Naive thymus-derived CD4-positive, alpha-beta T cell (primary cell): ENCODE results near the gene AKAP13. TPM values are rescaled to one million over a fixed set of nuclear protein-coding genes. Genes with fewer than 3 reads are reported as not detected.

ENCODE experiments used
- ATAC-seq: fragments of 150-1000 bp; cut with Tn5 transposase; 2 replicates; pipeline ENCODE4 v1.10.0; 2021; ENCODE audit warnings: mild to moderate bottlenecking, moderate library complexity
- CTCF ChIA-PET: fragments of 350-600 bp; sonication (Branson Sonifier 250); formaldehyde crosslinking; loops from one replicate; lab custom pipeline; 2021; ENCODE audit warnings: antibody characterized with exemption; lab: Charles Lee
- POLR2A ChIA-PET: fragments of 350-600 bp; sonication (Branson Sonifier 250); formaldehyde crosslinking; loops from one replicate; lab custom pipeline; 2021; ENCODE audit warnings: antibody characterized with exemption, inconsistent platforms; lab: Charles Lee
- DNase-seq, 9 donors: peaks; one replicate each; pipeline versions ENCODE4 v3.0.0 to v3.0.0-alpha.2; 2020 to 2022; ENCODE audit warnings: mixed read lengths in 1 of 9
- H3K27ac ChIP-seq: one replicate; pipeline ENCODE4 v1.7.0; 2013; ENCODE audit warnings: mild to moderate bottlenecking, low read depth, low read length, moderate library complexity
- H3K27me3 ChIP-seq, 2 donors: one replicate each; pipeline ENCODE4 v1.7.0; 2013; ENCODE audit warnings: low read length in 2 of 2, mild to moderate bottlenecking in 2 of 2, moderate library complexity in 2 of 2; ENCODE audit not compliant: control insufficient read depth in 2 of 2, insufficient read depth in 2 of 2
- H3K36me3 ChIP-seq, 3 experiments: 1 replicate in 2 of 3; 2 replicates in 1 of 3; pipeline ENCODE4 v1.7.0; 2013; ENCODE audit warnings: low read length in 3 of 3, mild to moderate bottlenecking in 3 of 3, moderate library complexity in 1 of 3; ENCODE audit not compliant: insufficient read depth in 3 of 3, control insufficient read depth in 2 of 3
- H3K4me1 ChIP-seq, 2 donors: one replicate each; pipeline ENCODE4 v1.7.0; 2013; ENCODE audit warnings: low read length in 2 of 2, mild to moderate bottlenecking in 2 of 2, moderate library complexity in 1 of 2; ENCODE audit not compliant: control insufficient read depth in 2 of 2, insufficient read depth in 2 of 2
- H3K4me3 ChIP-seq: 2 replicates; pipeline ENCODE4 v1.7.0; 2013; ENCODE audit warnings: mild to moderate bottlenecking, low read length
- H3K9me3 ChIP-seq, 3 experiments: 1 replicate in 2 of 3; 2 replicates in 1 of 3; pipeline ENCODE4 v1.7.0; 2013; ENCODE audit warnings: low read length in 3 of 3; ENCODE audit not compliant: control insufficient read depth in 2 of 3
- H3K27ac Mint-ChIP-seq, 9 donors: one replicate each; pipeline ENCODE4 v1.8.0; 2020 to 2022; ENCODE audit warnings: mixed read lengths in 9 of 9, mild to moderate bottlenecking in 8 of 9, moderate library complexity in 5 of 9, inconsistent platforms in 2 of 9
- H3K27me3 Mint-ChIP-seq, 5 donors: one replicate each; pipeline ENCODE4 v1.8.0; 2021 to 2022; ENCODE audit warnings: mixed read lengths in 5 of 5, mild to moderate bottlenecking in 1 of 5
- H3K36me3 Mint-ChIP-seq, 5 donors: one replicate each; pipeline ENCODE4 v1.8.0; 2020 to 2022; ENCODE audit warnings: mixed read lengths in 5 of 5, mild to moderate bottlenecking in 3 of 5, inconsistent platforms in 1 of 5
- H3K4me1 Mint-ChIP-seq, 7 donors: one replicate each; pipeline ENCODE4 v1.8.0; 2020 to 2022; ENCODE audit warnings: mixed read lengths in 7 of 7, mild to moderate bottlenecking in 3 of 7, inconsistent platforms in 1 of 7
- H3K4me3 Mint-ChIP-seq, 10 donors: one replicate each; pipeline ENCODE4 v1.8.0; 2020 to 2022; ENCODE audit warnings: mild to moderate bottlenecking in 10 of 10, mixed read lengths in 10 of 10, moderate library complexity in 6 of 10, inconsistent platforms in 2 of 10
- H3K9me3 Mint-ChIP-seq, 11 donors: one replicate each; pipeline ENCODE4 v1.8.0; 2020 to 2022; ENCODE audit warnings: mixed read lengths in 11 of 11, mild to moderate bottlenecking in 4 of 11, inconsistent platforms in 1 of 11, moderate library complexity in 1 of 11
- intact Hi-C, 2 donors: fragments of 100-400 bp; cut with micrococcal nuclease; formaldehyde crosslinking; loops; one replicate each; pipeline ENCODE4 v1.15.1; 2023
- polyA plus RNA-seq, 2 donors: library from polyadenylated mRNA; unstranded; fragments of 300-500 nt; fragmentation: Illumina TruSeq; gene quantifications; one replicate each; pipeline ENCODE4 v1.2.3, GENCODE V29; 2021
- total RNA-seq, 6 experiments: library from RNA in 5 of 6; stranded (reverse) in 5 of 6; gene quantifications; 1 replicate in 5 of 6; 2 replicates in 1 of 6; pipeline ENCODE4 v1.2.3 and lab custom pipeline; 2021 to 2026

The AKAP13 gene
- total and polyA plus RNA-seq, 7 experiments from 2014 or later, result 108 to 400 (median 231) TPM

GRCh38 chr15:85353516-85353915 lies 26.9 kb upstream of the AKAP13 start:
- no peak for ATAC-seq
- H3K9me3 ChIP-seq, result no peaks in the 10 kb centered on the region

GRCh38 chr15:85354461-85354860 lies 25.9 kb upstream of the AKAP13 start:
- POLR2A ChIA-PET, result no interaction called here

More at GRCh38 chr15:85353516-85353915, 26.9 kb upstream of the AKAP13 start:
- ChIA-PET CTCF (no interaction called here), POLR2A (no interaction called here)
- H3K27me3 Mint-ChIP-seq, result peaks cover 0 to 9% (median 0%) of the 10 kb centered on the region in 5 donors
- no peaks in the 10 kb centered on the region for H3K27me3 ChIP-seq
- H3K27ac Mint-ChIP-seq, result no peak overlapping the region
- no peaks in the 10 kb centered on the region for H3K36me3 ChIP-seq
- peaks cover 0 to 15% (median 1%) of the 10 kb centered on the region in 7 donors for H3K4me1 Mint-ChIP-seq
- H3K9me3 Mint-ChIP-seq, result peaks cover 0 to 2% (median 0%) of the 10 kb centered on the region in 11 donors
- intact Hi-C loops, result no loop called here
- DNase-seq, result no peak
- no peak overlapping the region for H3K4me3 Mint-ChIP-seq
- no peaks in the 10 kb centered on the region for H3K4me1 ChIP-seq
- H3K4me3 ChIP-seq, result no peak overlapping the region
- H3K27ac ChIP-seq, result no peak overlapping the region
- no peaks in the 10 kb centered on the region for H3K36me3 Mint-ChIP-seq

DNA sequence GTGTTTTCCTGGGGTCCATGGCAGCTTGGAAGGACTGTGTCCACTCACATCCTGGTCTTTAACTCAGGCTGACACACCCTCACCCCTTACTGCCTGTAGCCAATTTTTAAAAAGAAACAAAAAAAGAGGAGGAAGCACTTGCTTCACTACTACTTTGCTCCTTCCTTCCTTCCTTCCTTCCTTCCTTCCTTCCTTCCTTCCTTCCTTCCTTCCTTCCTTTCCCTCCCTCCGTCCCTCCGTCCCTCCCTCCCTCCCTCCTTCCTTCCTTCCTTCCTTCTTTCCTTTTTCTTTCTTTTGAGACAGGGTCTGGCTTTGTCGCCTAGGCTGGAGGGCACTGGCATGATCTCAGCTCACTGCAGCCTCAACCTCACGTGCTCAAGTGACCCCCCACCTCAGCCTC lies 25.5 kb upstream of the AKAP13 start:
- Histone ChIP-seq H3K27ac (no peak overlapping the region), H3K9me3 (no peaks in the 10 kb centered on the region), H3K4me1 (no peaks in the 10 kb centered on the region), H3K27me3 (no peaks in the 10 kb centered on the region), H3K36me3 (no peaks in the 10 kb centered on the region), H3K4me3 (no peak overlapping the region)
- intact Hi-C loops, result no loop called here
- ChIA-PET POLR2A (no interaction called here), CTCF (interaction anchor here (1.1 kb wide), 1 partner anchor 10 kb away, joined by 3 read pairs; no protein-coding TSS in a partner anchor)
- ATAC-seq, result no peak
- no peak overlapping the region for H3K4me3 Mint-ChIP-seq
- peak overlapping the region in 1 of 9 donors; percentile 23 for H3K27ac Mint-ChIP-seq
- DNase-seq, result no peak
- H3K36me3 Mint-ChIP-seq, result no peaks in the 10 kb centered on the region
- H3K27me3 Mint-ChIP-seq, result peaks cover 0 to 9% (median 0%) of the 10 kb centered on the region in 5 donors
- H3K9me3 Mint-ChIP-seq, result peaks cover 0 to 2% (median 0%) of the 10 kb centered on the region in 11 donors
- H3K4me1 Mint-ChIP-seq, result peaks cover 0 to 12% (median 0%) of the 10 kb centered on the region in 7 donors

More at GRCh38 chr15:85354461-85354860, 25.9 kb upstream of the AKAP13 start:
- H3K9me3 ChIP-seq, result no peaks in the 10 kb centered on the region
- Mint-ChIP-seq H3K4me1 (peaks cover 0 to 12% (median 0%) of the 10 kb centered on the region in 7 donors), H3K9me3 (peaks cover 0 to 2% (median 0%) of the 10 kb centered on the region in 11 donors), H3K27ac (no peak overlapping the region), H3K27me3 (peaks cover 0 to 9% (median 0%) of the 10 kb centered on the region in 5 donors), H3K36me3 (no peaks in the 10 kb centered on the region), H3K4me3 (no peak overlapping the region)
- H3K27me3 ChIP-seq, result no peaks in the 10 kb centered on the region
- DNase-seq, result no peak
- H3K27ac ChIP-seq, result no peak overlapping the region
- H3K4me3 ChIP-seq, result no peak overlapping the region
- H3K36me3 ChIP-seq, result no peaks in the 10 kb centered on the region
- CTCF ChIA-PET, result interaction anchor here (1.1 kb wide), 1 partner anchor 9 kb away, joined by 3 read pairs; no protein-coding TSS in a partner anchor
- H3K4me1 ChIP-seq, result no peaks in the 10 kb centered on the region
- ATAC-seq, result no peak
- intact Hi-C loops, result no loop called here

DNA sequence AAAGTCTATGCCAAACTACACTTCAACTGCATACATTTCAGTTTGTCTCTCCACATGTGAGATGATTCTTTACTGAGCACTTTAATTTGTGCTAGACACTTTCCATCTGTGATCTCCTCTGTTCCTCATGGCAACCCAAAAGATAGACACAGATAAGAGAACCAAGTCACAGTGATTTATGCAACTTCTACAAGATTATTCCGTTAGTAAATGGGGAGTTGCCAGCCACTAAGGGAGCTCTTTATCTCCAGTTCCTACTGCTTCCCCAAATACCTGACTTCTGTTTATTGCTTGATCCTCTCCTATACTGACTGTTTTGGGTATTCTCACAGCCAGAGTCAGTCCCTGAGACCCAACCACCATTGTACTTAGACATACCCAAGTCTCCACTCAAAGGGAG lies 24.1 kb upstream of the AKAP13 start:
- ATAC-seq (no peak), DNase-seq (no peak)
- H3K27ac Mint-ChIP-seq, result no peak overlapping the region
- intact Hi-C loops, result no loop called here
- H3K36me3 Mint-ChIP-seq, result no peaks in the 10 kb centered on the region
- H3K9me3 Mint-ChIP-seq, result peaks cover 0 to 2% (median 0%) of the 10 kb centered on the region in 11 donors
- H3K4me3 ChIP-seq, result no peak overlapping the region
- H3K27me3 ChIP-seq, result no peaks in the 10 kb centered on the region
- H3K4me1 ChIP-seq, result no peaks in the 10 kb centered on the region
- peaks cover 0 to 12% (median 0%) of the 10 kb centered on the region in 7 donors for H3K4me1 Mint-ChIP-seq
- ChIA-PET CTCF (no interaction called here), POLR2A (no interaction called here)
- no peak overlapping the region for H3K4me3 Mint-ChIP-seq
- no peaks in the 10 kb centered on the region for H3K36me3 ChIP-seq
- H3K27me3 Mint-ChIP-seq, result peaks cover 0 to 9% (median 0%) of the 10 kb centered on the region in 5 donors
- H3K9me3 ChIP-seq, result no peaks in the 10 kb centered on the region
- H3K27ac ChIP-seq, result no peak overlapping the region

GRCh38 chr15:85361323-85361722 lies 19.1 kb upstream of the AKAP13 start:
- no peak for DNase-seq
- H3K27me3 Mint-ChIP-seq, result peaks cover 0 to 9% (median 0%) of the 10 kb centered on the region in 5 donors
- CTCF ChIA-PET, result no interaction called here
- H3K4me1 Mint-ChIP-seq, result peaks cover 0 to 10% (median 6%) of the 10 kb centered on the region in 7 donors
- POLR2A ChIA-PET, result no interaction called here
- ATAC-seq, result no peak
- H3K36me3 Mint-ChIP-seq, result no peaks in the 10 kb centered on the region
- Histone ChIP-seq H3K27ac (no peak overlapping the region), H3K4me3 (no peak overlapping the region), H3K9me3 (no peaks in the 10 kb centered on the region), H3K4me1 (no peaks in the 10 kb centered on the region), H3K27me3 (no peaks in the 10 kb centered on the region), H3K36me3 (no peaks in the 10 kb centered on the region)
- intact Hi-C loops, result no loop called here
- no peak overlapping the region for H3K4me3 Mint-ChIP-seq
- no peaks in the 10 kb centered on the region for H3K9me3 Mint-ChIP-seq
- H3K27ac Mint-ChIP-seq, result no peak overlapping the region

GRCh38 chr15:85362436-85363081 lies 17.8 kb upstream of the AKAP13 start:
- Mint-ChIP-seq H3K27me3 (peaks cover 0 to 9% (median 0%) of the 10 kb centered on the region in 5 donors), H3K9me3 (no peaks in the 10 kb centered on the region), H3K36me3 (peaks cover 0 to 3% (median 0%) of the 10 kb centered on the region in 5 donors), H3K27ac (peak overlapping the region in 2 of 9 donors; percentile 2 to 59), H3K4me3 (no peak overlapping the region), H3K4me1 (peaks cover 0 to 17% (median 8%) of the 10 kb centered on the region in 7 donors)
- Histone ChIP-seq H3K36me3 (no peaks in the 10 kb centered on the region), H3K4me3 (no peak overlapping the region), H3K9me3 (no peaks in the 10 kb centered on the region), H3K4me1 (no peaks in the 10 kb centered on the region), H3K27me3 (no peaks in the 10 kb centered on the region), H3K27ac (no peak overlapping the region)
- intact Hi-C loops, result no loop called here
- ChIA-PET POLR2A (interaction anchor here (0.6 kb wide), 1 partner anchor 16 kb away, joined by 4 read pairs; no protein-coding TSS in a partner anchor), CTCF (interaction anchor here (1.2 kb wide), 1 partner anchor 53 kb away, joined by 3 read pairs; no protein-coding TSS in a partner anchor)
- DNase-seq (no peak), ATAC-seq (no peak)
